Stimulated activated CD4-positive, alpha-beta T cell treated with anti-CD3 and anti-CD28 coated beads, TNF-alpha, amount 100 ng/mL, for 1 hour (primary cell): Measurements from ENCODE around the gene THRB.

Experiments used
- DNase-seq, 3 donors: peaks; one replicate each; pipeline ENCODE4 v3.0.0-alpha.2; 2020; ENCODE audit warnings: low read depth in 3 of 3, low spot score in 1 of 3

The THRB gene

GRCh38 chr3:24154781-24155180 lies 339.9 kb downstream of the THRB start:
- DNase-seq: no peak

GRCh38 chr3:24154013-24154695 lies 340.5 kb downstream of the THRB start:
- DNase-seq: no peak

- DNase-seq: no peak
Observed at GRCh38 chr3:24151594-24151993, 343.1 kb downstream of the THRB start.

- DNase-seq: no peak
Observed at GRCh38 chr3:24149032-24149431, 345.6 kb downstream of the THRB start.

- no peak for DNase-seq
Observed at GRCh38 chr3:24145981-24146822, 348.4 kb downstream of the THRB start.

- DNase-seq: no peak
Observed at GRCh38 chr3:24145481-24145880, 349.2 kb downstream of the THRB start.

- DNase-seq: no peak
Observed at GRCh38 chr3:24142127-24142526, 352.5 kb downstream of the THRB start.

- no peak for DNase-seq
Observed at GRCh38 chr3:24141548-24141947, 353.1 kb downstream of the THRB start.

GRCh38 chr3:24139463-24140412 lies 354.9 kb downstream of the THRB start:
- DNase-seq: no peak

- no peak for DNase-seq
Observed at GRCh38 chr3:24138876-24139256, 355.8 kb downstream of the THRB start.

- DNase-seq: no peak
Observed at GRCh38 chr3:24137958-24138875, 356.4 kb downstream of the THRB start.

GRCh38 chr3:24137334-24137733 lies 357.3 kb downstream of the THRB start:
- DNase-seq: no peak

- DNase-seq: no peak
Observed at GRCh38 chr3:24136624-24137310, 357.9 kb downstream of the THRB start.

GRCh38 chr3:24135280-24135679 lies 359.4 kb downstream of the THRB start:
- no peak for DNase-seq

- no peak for DNase-seq
Observed at GRCh38 chr3:24133942-24134341, 360.7 kb downstream of the THRB start.

GRCh38 chr3:24133436-24133835 lies 361.2 kb downstream of the THRB start:
- no peak for DNase-seq

GRCh38 chr3:24129549-24129948 lies 365.1 kb downstream of the THRB start:
- DNase-seq: no peak

- no peak for DNase-seq
Observed at GRCh38 chr3:24128199-24129005, 366.2 kb downstream of the THRB start.

GRCh38 chr3:24123596-24123995 lies 371.1 kb downstream of the THRB start:
- DNase-seq: no peak
